ENCODE measurements around the gene GAB1. TPM values are rescaled to one million over a fixed set of nuclear protein-coding genes. Genes with fewer than 3 reads are reported as not detected.

The GAB1 gene
- total RNA-seq, 1 experiment from 2014 or later = 3.8 TPM

DNA sequence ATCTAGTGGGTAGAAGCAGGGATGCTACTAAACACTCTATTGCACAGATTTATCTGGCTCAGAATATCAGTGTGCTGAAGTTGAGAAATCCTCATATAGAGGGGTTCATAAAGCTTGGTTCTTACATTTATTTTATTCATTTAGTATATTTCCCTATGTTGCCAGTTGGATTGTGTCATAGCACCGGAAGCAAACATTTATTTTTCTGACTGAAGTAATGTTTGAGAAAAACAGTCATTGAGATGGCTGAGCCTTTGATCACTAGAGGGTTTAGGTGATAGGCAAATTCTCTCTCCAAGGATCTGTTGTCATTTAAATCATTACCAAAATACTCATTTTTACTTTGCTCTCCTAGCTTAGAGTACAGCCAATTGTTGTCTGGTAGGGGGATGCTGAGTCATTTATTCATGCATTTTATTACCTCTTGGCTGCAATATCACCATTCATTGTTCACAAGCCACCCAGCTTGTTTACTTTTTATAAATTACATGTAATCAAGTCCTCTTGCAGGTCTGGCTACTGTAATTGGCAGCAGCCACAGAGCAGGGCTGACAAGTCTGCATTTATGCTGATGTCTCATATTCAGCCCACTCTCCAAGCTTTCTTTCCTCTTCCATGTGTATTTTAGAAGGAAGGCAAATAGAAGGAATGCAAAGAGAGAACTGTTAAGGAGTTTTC, 15.2 kb downstream of the GAB1 start:
- H3K9ac ChIP-seq (ENCODE audit: low read length) = no peak overlapping the region
- H3K4me2 ChIP-seq (ENCODE audit: low read length) = no peak overlapping the region
- ChIA-PET RAD21 (ENCODE audit: low non-redundant PET in 1 of 2, low total read pairs in 2 of 2, uncharacterized antibody in 2 of 2, unreplicated experiment in 2 of 2) (no interaction called here), POLR2A (no interaction called here), CTCF (no interaction called here)
- no peaks in the 10 kb centered on the region for H3K9me3 ChIP-seq (ENCODE audit: control insufficient read depth in 1 of 2, insufficient read depth in 1 of 2, low read depth in 1 of 2, low read length in 2 of 2)
- H3K27ac ChIP-seq (ENCODE audit: low read depth, low read length) = no peak overlapping the region
- no peak for TF ChIP-seq CEBPB (IDR thresholded peaks at IDR 0.05; ENCODE audit: low read depth)
- TF ChIP-seq, protein P1, sequence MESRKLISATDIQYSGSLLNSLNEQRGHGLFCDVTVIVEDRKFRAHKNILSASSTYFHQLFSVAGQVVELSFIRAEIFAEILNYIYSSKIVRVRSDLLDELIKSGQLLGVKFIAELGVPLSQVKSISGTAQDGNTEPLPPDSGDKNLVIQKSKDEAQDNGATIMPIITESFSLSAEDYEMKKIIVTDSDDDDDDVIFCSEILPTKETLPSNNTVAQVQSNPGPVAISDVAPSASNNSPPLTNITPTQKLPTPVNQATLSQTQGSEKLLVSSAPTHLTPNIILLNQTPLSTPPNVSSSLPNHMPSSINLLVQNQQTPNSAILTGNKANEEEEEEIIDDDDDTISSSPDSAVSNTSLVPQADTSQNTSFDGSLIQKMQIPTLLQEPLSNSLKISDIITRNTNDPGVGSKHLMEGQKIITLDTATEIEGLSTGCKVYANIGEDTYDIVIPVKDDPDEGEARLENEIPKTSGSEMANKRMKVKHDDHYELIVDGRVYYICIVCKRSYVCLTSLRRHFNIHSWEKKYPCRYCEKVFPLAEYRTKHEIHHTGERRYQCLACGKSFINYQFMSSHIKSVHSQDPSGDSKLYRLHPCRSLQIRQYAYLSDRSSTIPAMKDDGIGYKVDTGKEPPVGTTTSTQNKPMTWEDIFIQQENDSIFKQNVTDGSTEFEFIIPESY (IDR thresholded peaks at IDR 0.05; ENCODE audit: extremely low read depth, insufficient replicate concordance, low read length) = no peak
- TF ChIP-seq CBX3 (IDR thresholded peaks at IDR 0.05; ENCODE audit: low read depth) = no peak
- no peak for TF ChIP-seq JUND (IDR thresholded peaks at IDR 0.05)
- TF ChIP-seq, protein P2, sequence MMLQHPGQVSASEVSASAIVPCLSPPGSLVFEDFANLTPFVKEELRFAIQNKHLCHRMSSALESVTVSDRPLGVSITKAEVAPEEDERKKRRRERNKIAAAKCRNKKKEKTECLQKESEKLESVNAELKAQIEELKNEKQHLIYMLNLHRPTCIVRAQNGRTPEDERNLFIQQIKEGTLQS (IDR thresholded peaks at IDR 0.05) = no peak
- no peak for TF ChIP-seq EZH2 (IDR thresholded peaks at IDR 0.05)
- TF ChIP-seq SRF (IDR thresholded peaks at IDR 0.05; ENCODE audit: low read depth) = no peak
- TF ChIP-seq EZH2phosphoT487 (IDR thresholded peaks at IDR 0.05; ENCODE audit: borderline replicate concordance) = no peak
- TF ChIP-seq YY1 (IDR thresholded peaks at IDR 0.05; ENCODE audit: extremely low read depth, insufficient replicate concordance, low read depth, low read length) = no peak
- TF ChIP-seq, protein P3, sequence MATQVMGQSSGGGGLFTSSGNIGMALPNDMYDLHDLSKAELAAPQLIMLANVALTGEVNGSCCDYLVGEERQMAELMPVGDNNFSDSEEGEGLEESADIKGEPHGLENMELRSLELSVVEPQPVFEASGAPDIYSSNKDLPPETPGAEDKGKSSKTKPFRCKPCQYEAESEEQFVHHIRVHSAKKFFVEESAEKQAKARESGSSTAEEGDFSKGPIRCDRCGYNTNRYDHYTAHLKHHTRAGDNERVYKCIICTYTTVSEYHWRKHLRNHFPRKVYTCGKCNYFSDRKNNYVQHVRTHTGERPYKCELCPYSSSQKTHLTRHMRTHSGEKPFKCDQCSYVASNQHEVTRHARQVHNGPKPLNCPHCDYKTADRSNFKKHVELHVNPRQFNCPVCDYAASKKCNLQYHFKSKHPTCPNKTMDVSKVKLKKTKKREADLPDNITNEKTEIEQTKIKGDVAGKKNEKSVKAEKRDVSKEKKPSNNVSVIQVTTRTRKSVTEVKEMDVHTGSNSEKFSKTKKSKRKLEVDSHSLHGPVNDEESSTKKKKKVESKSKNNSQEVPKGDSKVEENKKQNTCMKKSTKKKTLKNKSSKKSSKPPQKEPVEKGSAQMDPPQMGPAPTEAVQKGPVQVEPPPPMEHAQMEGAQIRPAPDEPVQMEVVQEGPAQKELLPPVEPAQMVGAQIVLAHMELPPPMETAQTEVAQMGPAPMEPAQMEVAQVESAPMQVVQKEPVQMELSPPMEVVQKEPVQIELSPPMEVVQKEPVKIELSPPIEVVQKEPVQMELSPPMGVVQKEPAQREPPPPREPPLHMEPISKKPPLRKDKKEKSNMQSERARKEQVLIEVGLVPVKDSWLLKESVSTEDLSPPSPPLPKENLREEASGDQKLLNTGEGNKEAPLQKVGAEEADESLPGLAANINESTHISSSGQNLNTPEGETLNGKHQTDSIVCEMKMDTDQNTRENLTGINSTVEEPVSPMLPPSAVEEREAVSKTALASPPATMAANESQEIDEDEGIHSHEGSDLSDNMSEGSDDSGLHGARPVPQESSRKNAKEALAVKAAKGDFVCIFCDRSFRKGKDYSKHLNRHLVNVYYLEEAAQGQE (IDR thresholded peaks at IDR 0.05; ENCODE audit: low read depth) = no peak
- no peak for TF ChIP-seq RAD21 (IDR thresholded peaks at IDR 0.05; ENCODE audit: low read depth)
- H3K36me3 ChIP-seq (ENCODE audit: control insufficient read depth in 1 of 2, insufficient read depth in 2 of 2, low read length in 2 of 2) = no peaks in the 10 kb centered on the region
- H2AFZ ChIP-seq (ENCODE audit: low read depth, low read length, poor library complexity, severe bottlenecking) = no peak overlapping the region
- peaks cover 3 to 7% of the 10 kb centered on the region in 2 experiments; a peak in 3 of 4 replicates for H3K4me1 ChIP-seq (ENCODE audit: control insufficient read depth in 1 of 2, insufficient read depth in 2 of 2, low read length in 2 of 2)
- no TSS peak for BruUV-seq (replicated peaks)
- no peaks in the 10 kb centered on the region for H4K20me1 ChIP-seq (ENCODE audit: insufficient read depth)
- H3K9me2 ChIP-seq (ENCODE audit: insufficient read depth) = no peaks in the 10 kb centered on the region
- no peak for ATAC-seq
- intact Hi-C loops (cut with micrococcal nuclease) = no loop called here
- no peaks in the 10 kb centered on the region for H3K27me3 ChIP-seq (ENCODE audit: insufficient read depth, low read length)
- DNase-seq (ENCODE audit: low read depth, low spot score) = no peak
- H3K4me3 ChIP-seq (replicated peaks in 1 of 2; ENCODE audit: low read depth in 1 of 2, low read length in 2 of 2) = no peak overlapping the region
- no peaks in the 10 kb centered on the region for H3K79me2 ChIP-seq (ENCODE audit: insufficient read depth, low read length)

Data from HCT116 (cell line).